Retinal pigment epithelial cell (primary cell): ENCODE measurements around the gene BCL2L2.

ENCODE experiments used
- DNase-seq: peaks from one replicate; pipeline ENCODE4 v3.0.0-alpha.2; 2010; ENCODE audit warnings: low read depth
- H3K4me3 ChIP-seq: 2 replicates; pipeline ENCODE4 v1.5.1; 2011; ENCODE audit warnings: mild to moderate bottlenecking, low read length, control low read depth, moderate library complexity
- CTCF ChIP-seq: conservative IDR thresholded peaks from 2 replicates; pipeline ENCODE4 v1.5.1; 2011; ENCODE audit warnings: low read depth, low read length, control low read depth, inconsistent platforms

The BCL2L2 gene

GRCh38 chr14:23353433-23353780, 46.8 kb downstream of the BCL2L2 start:
- H3K4me3 ChIP-seq = no peak overlapping the region
- DNase-seq = no peak
- no peak for TF ChIP-seq CTCF

GRCh38 chr14:23354990-23355389, 48.4 kb downstream of the BCL2L2 start:
- DNase-seq = no peak
- TF ChIP-seq CTCF = no peak
- no peak overlapping the region for H3K4me3 ChIP-seq

GRCh38 chr14:23355871-23356435, 49.3 kb downstream of the BCL2L2 start:
- no peak for TF ChIP-seq CTCF
- no peak overlapping the region for H3K4me3 ChIP-seq
- DNase-seq = no peak

DNA sequence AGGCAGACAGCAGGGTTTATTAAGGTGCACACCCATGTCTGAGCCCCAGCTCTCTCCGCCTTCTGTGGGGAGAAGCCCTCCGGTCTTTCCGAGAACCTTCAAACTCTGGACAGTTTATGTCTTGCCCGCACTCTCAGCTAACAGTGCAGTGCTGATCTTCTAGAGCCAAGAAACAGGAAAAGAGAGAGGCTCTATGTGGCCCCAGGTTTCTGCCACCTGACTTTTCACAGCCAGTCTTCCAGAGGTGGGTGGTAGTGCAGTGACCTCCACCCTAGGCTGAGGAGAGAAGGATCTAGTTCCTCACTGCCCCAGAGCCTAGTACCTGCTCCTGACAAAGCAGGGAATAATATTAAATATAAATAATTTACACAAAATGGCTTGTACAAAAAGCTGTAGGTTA, 50.0 kb downstream of the BCL2L2 start:
- no peak overlapping the region for H3K4me3 ChIP-seq
- TF ChIP-seq CTCF = no peak
- DNase-seq = no peak

DNA sequence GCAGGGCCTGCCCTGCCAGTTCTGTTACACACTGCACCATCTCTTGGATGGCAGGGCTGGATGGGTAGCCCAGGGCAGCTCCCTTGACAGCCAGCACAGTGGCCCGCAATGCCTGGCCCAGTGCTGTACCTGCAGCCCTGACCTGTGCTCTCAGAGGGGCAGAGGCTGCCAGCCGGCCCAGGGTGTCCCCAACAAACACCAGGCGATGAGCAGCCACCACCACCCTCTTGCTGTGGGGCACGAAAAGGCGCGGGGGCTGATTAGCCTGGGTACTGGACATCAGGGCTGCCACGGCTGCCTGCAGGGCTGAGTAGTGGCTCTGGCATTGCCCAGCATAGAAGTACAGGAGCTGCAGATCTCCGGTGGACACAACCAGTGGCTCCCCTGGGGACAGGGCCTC, 50.6 kb downstream of the BCL2L2 start:
- H3K4me3 ChIP-seq = no peak overlapping the region
- DNase-seq = no peak
- no peak for TF ChIP-seq CTCF

DNA sequence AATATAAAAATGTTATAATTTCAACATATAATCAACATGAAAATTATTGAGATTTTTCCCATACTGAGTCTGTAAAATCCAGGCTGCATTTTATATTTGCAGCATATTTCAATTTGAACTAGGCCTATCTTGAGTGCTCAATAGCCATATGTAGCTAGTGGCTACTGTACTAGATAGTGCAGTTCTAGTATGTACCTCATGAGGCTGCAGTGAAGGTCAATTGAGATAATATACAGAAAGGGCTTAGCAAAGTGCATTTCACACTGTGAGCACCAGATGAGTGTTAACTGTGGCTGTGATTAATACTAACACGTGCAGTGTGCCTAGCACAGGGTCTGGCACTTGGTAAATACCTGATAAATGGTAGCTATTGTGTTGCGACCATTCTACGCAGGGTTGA, 51.4 kb downstream of the BCL2L2 start:
- no peak for DNase-seq
- H3K4me3 ChIP-seq = no peak overlapping the region
- TF ChIP-seq CTCF = no peak

DNA sequence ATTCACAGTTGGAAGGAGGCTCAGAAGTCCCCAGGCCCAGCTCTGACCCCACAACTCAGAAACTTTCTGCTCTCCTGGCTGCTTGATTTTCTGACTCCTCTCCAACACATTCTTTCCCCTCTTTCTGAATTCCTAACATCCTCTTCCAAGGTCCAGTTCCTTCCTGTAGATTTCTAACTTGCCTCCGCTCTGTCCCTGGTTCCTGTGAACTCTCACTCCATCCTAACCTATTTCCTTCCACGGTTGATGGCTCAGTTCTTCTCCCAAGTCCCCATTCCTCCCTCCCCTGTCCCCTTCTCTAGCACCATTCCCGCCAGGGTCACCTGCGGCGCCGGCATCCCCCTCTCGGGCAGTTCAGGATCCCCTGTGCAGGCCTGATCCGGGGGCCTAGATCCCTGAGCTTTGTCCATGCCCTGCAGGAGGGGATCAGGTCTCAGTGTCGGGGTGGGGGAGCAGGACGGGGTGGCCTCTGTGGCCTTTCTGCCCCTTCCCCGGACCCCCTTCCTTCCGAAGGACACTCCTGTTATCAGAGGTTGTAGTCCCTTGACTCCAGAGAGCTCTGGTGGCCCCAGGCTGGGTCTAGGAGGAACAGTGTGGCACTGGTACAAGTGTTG, 52.0 kb downstream of the BCL2L2 start:
- TF ChIP-seq CTCF = no peak
- no peak for DNase-seq
- H3K4me3 ChIP-seq = no peak overlapping the region
